GM12878 (cell line): ENCODE results near the gene GALNTL6. TPM values are rescaled to one million over a fixed set of nuclear protein-coding genes. Genes with fewer than 3 reads are reported as not detected.

ENCODE experiments used
- ATAC-seq: fragments of 200-7000 bp; cut with Tn5 transposase; 3 replicates; pipeline ENCODE4 v1.9.1; 2020; ENCODE audit warnings: mild to moderate bottlenecking, moderate library complexity
- BruUV-seq: library from RNA; stranded (reverse); fragments of 400-500 nt; replicated peaks from 2 replicates; lab custom pipeline; 2021; lab: Mats Ljungman, UMichigan
- CTCF ChIA-PET: fragments of 300-600 bp; sonication (Branson Sonifier 250); formaldehyde crosslinking; extraction: SDS; loops from one replicate; lab custom pipeline; 2021; ENCODE audit warnings: inconsistent platforms; lab: Yijun Ruan, JAX
- POLR2A ChIA-PET: fragments of 350-600 bp; formaldehyde crosslinking; extraction: SDS; loops from one replicate; lab custom pipeline; 2021; ENCODE audit warnings: inconsistent platforms; lab: Charles Lee
- RAD21 ChIA-PET: fragments of 300-600 bp; sonication (Branson Sonifier 250); formaldehyde crosslinking; loops from one replicate; lab custom pipeline; 2023; ENCODE audit warnings: antibody characterized with exemption; ENCODE audit not compliant: unreplicated experiment; lab: Charles Lee
- SMC1A ChIA-PET: fragments of 300-600 bp; sonication (Branson Sonifier 250); formaldehyde crosslinking; loops from one replicate; lab custom pipeline; 2023; ENCODE audit not compliant: unreplicated experiment, uncharacterized antibody; lab: Charles Lee
- DNase-seq: peaks from one replicate; pipeline ENCODE4 v3.0.0-alpha.2; 2011; ENCODE audit warnings: low read depth, low spot score
- FAIRE-seq: peaks from 3 replicates; lab custom pipeline; 2011; peaks lifted over from hg19 to GRCh38; lab: Jason Lieb, UNC
- H2AFZ ChIP-seq: 2 replicates; pipeline ENCODE4 v1.6.0; 2011; ENCODE audit warnings: low read depth, low read length, control low read depth; ENCODE audit not compliant: control insufficient read depth
- H3K27ac ChIP-seq: 2 replicates; pipeline ENCODE4 v1.5.1; 2011; ENCODE audit warnings: control low read depth; ENCODE audit not compliant: control insufficient read depth, insufficient read depth
- H3K27me3 ChIP-seq, 2 experiments: replicated peaks in 1 of 2; 2 replicates each; pipeline versions ENCODE4 v1.6.0 to v1.6.1; 2011; ENCODE audit warnings: low read length in 1 of 2; ENCODE audit not compliant: control insufficient read depth in 2 of 2, insufficient read depth in 2 of 2
- H3K36me3 ChIP-seq, 2 experiments: 2 replicates each; pipeline ENCODE4 v1.5.1; 2011; ENCODE audit warnings: low read length in 1 of 2; ENCODE audit not compliant: control insufficient read depth in 2 of 2, insufficient read depth in 2 of 2
- H3K4me1 ChIP-seq: 2 replicates; pipeline ENCODE4 v1.6.1; 2011; ENCODE audit warnings: mild to moderate bottlenecking, low read length, moderate library complexity, mixed read lengths; ENCODE audit not compliant: control insufficient read depth, insufficient read depth
- H3K4me2 ChIP-seq: 2 replicates; pipeline ENCODE4 v1.6.0; 2011; ENCODE audit warnings: control low read depth; ENCODE audit not compliant: control insufficient read depth, insufficient read depth
- H3K4me3 ChIP-seq: fragments of 200-600 bp; sonication (generic); 2 replicates; pipeline ENCODE4 v1.5.1; 2016
- H3K79me2 ChIP-seq: 2 replicates; pipeline ENCODE4 v1.6.0; 2011; ENCODE audit warnings: low read length; ENCODE audit not compliant: control insufficient read depth, insufficient read depth
- H3K9ac ChIP-seq: 2 replicates; pipeline ENCODE4 v1.8.0; 2011; ENCODE audit warnings: low read length, control low read depth, mixed read lengths; ENCODE audit not compliant: control insufficient read depth, insufficient read depth
- H3K9me3 ChIP-seq: replicated peaks from 3 replicates; pipeline ENCODE4 v1.5.1; 2011; ENCODE audit warnings: mild to moderate bottlenecking, low read length; ENCODE audit not compliant: control insufficient read depth, insufficient read depth
- H4K20me1 ChIP-seq: 2 replicates; pipeline ENCODE4 v1.6.0; 2011; ENCODE audit not compliant: control insufficient read depth, insufficient read depth
- ASH2L ChIP-seq: fragments of 300-600, 200-600 bp; sonication (generic); IDR thresholded peaks from 2 replicates; pipeline ENCODE4 v1.6.1; 2017; ENCODE audit warnings: low read depth, mild to moderate bottlenecking, borderline replicate concordance
- HCFC1 ChIP-seq: fragments of 150-350 bp; IDR thresholded peaks from 2 replicates; pipeline ENCODE4 v1.6.1; 2014; ENCODE audit warnings: low read length
- HDAC6 ChIP-seq: fragments of 200-600 bp; sonication (generic); IDR thresholded peaks from one replicate; pipeline ENCODE4 v1.8.0; 2017; ENCODE audit warnings: antibody characterized with exemption; ENCODE audit not compliant: unreplicated experiment
- HSF1 ChIP-seq: fragments of 150-350 bp; IDR thresholded peaks from 2 replicates; pipeline ENCODE4 v1.6.1; 2014; ENCODE audit warnings: mild to moderate bottlenecking, low read depth, low read length
- JUNB ChIP-seq: IDR thresholded peaks from 2 replicates; pipeline ENCODE4 v1.6.1; 2016; ENCODE audit warnings: antibody characterized with exemption, mild to moderate bottlenecking
- KLF5 ChIP-seq: fragments of 450-650 bp; IDR thresholded peaks from 2 replicates; pipeline ENCODE4 v1.6.1; 2014; ENCODE audit warnings: mild to moderate bottlenecking; ENCODE audit not compliant: partially characterized antibody
- MTA2 ChIP-seq: fragments of 450-650 bp; IDR thresholded peaks from 2 replicates; pipeline ENCODE4 v1.6.1; 2016; ENCODE audit warnings: low read depth, mild to moderate bottlenecking, moderate library complexity
- NFXL1 ChIP-seq: fragments of 450-650 bp; IDR thresholded peaks from 2 replicates; pipeline ENCODE4 v1.6.1; 2017; ENCODE audit warnings: antibody characterized with exemption, mild to moderate bottlenecking, borderline replicate concordance
- NKRF ChIP-seq: fragments of 450-650 bp; conservative IDR thresholded peaks from 2 replicates; pipeline ENCODE4 v1.6.1; 2017; ENCODE audit warnings: mild to moderate bottlenecking, moderate library complexity
- NRF1 ChIP-seq: conservative IDR thresholded peaks from 2 replicates; pipeline ENCODE4 v1.6.1; 2011; ENCODE audit warnings: mild to moderate bottlenecking, low read depth, low read length, improper control_type of control experiment
- PAX8 ChIP-seq: fragments of 450-650 bp; IDR thresholded peaks from 2 replicates; pipeline ENCODE4 v1.6.1; 2017; ENCODE audit warnings: mild to moderate bottlenecking, moderate library complexity
- RELA ChIP-seq: fragments of 450-650 bp; IDR thresholded peaks from 2 replicates; pipeline ENCODE4 v1.8.0; 2014; ENCODE audit warnings: borderline replicate concordance; ENCODE audit not compliant: partially characterized antibody
- RUNX3 ChIP-seq: IDR thresholded peaks from 2 replicates; pipeline ENCODE4 v1.6.1; 2012; ENCODE audit warnings: low read length, inconsistent platforms
- USF1 ChIP-seq: IDR thresholded peaks from 2 replicates; pipeline ENCODE4 v1.6.1; 2011; ENCODE audit warnings: borderline replicate concordance, low read depth, mild to moderate bottlenecking, moderate library complexity, mixed read lengths, low read length; ENCODE audit not compliant: insufficient read depth; ENCODE audit errors: extremely low read length
- ZBTB4 ChIP-seq: fragments of 450-650 bp; formaldehyde crosslinking; IDR thresholded peaks from 2 replicates; pipeline ENCODE4 v1.4.0; 2022; ENCODE audit warnings: mild to moderate bottlenecking, moderate library complexity
- ZNF207 ChIP-seq: fragments of 450-650 bp; IDR thresholded peaks from 2 replicates; pipeline ENCODE4 v1.6.1; 2014; ENCODE audit warnings: antibody characterized with exemption, mild to moderate bottlenecking, borderline replicate concordance
- ZSCAN29 ChIP-seq: fragments of 450-650 bp; IDR thresholded peaks from 2 replicates; pipeline ENCODE4 v1.6.1; 2017; ENCODE audit warnings: mild to moderate bottlenecking, moderate library complexity
- WGBS: methylation state at CpG from one replicate; pipeline ENCODE4 v1.1.6; 2016; ENCODE audit warnings: low lambda C conversion rate; ENCODE audit not compliant: insufficient replicate concordance, insufficient coverage; ENCODE audit errors: missing lambda C conversion rate; 5-methylcytosine and 5-hydroxymethylcytosine counted together
- in situ Hi-C: fragments of 300-500 bp; cut with MboI; formaldehyde crosslinking; loops from 9 replicates; pipeline ENCODE4 v1.14.3; 2018; ENCODE audit warnings: mixed read lengths
- intact Hi-C: fragments of 100-400 bp; cut with micrococcal nuclease; formaldehyde crosslinking; loops from one replicate; pipeline ENCODE4 v1.14.2; 2022; ENCODE audit not compliant: unreplicated experiment
- polyA plus RNA-seq, 11 experiments: library from polyadenylated mRNA; depleted of rRNA in 4 of 11; unstranded in 6 of 11; stranded (reverse) in 5 of 11; fragments of >200 nt; fragmentation: Nextera tagmentation in 4 of 11; fragmentation: Illumina TruSeq in 1 of 11; extraction: Ambion mirVana in 4 of 11; extraction: Trizol in 1 of 11; gene quantifications; 1 replicate in 1 of 11; 2 replicates in 10 of 11; pipeline versions ENCODE4 v1.2.1 to v1.2.3, GENCODE V29; 2011 to 2016; ENCODE audit warnings: inconsistent platforms in 2 of 11, missing spikeins in 2 of 11, low read depth in 1 of 11
- total RNA-seq, 4 experiments: library from RNA; depleted of rRNA in 3 of 4; stranded (reverse); fragments of >200 nt in 3 of 4; fragmentation: Illumina TruSeq in 1 of 4; extraction: Trizol in 1 of 4; gene quantifications; 2 replicates each; pipeline versions ENCODE4 v1.2.1 to v1.2.3, GENCODE V29; 2013 to 2021

GALNTL6 gene
- total and polyA plus RNA-seq, 10 of the 15 experiments (the other 5 are each of a cell fraction or from before 2014, with no cell fraction given), result 0.01 to 0.29 TPM; not detected in 8

GRCh38 chr4:172725581-172725980 lies 912.4 kb downstream of the GALNTL6 start:
- FAIRE-seq (no peak), DNase-seq (no peak), ATAC-seq (no peak)
- H3K4me1 ChIP-seq, result no peaks in the 10 kb centered on the region
- no peak overlapping the region for H3K4me3 ChIP-seq
- RAD21 ChIA-PET, result no interaction called here
- WGBS, result 9% methylated on average over 3 of the region's 3 CpGs
- H3K36me3 ChIP-seq, result no peaks in the 10 kb centered on the region
- no peaks in the 10 kb centered on the region for H3K9me3 ChIP-seq
- no peak overlapping the region for H3K27ac ChIP-seq
- in situ Hi-C loops (no loop called here), intact Hi-C loops (no loop called here)
- H3K4me2 ChIP-seq, result no peak overlapping the region
- no peak overlapping the region for H3K9ac ChIP-seq
- no peaks in the 10 kb centered on the region for H4K20me1 ChIP-seq
- CTCF ChIA-PET, result no interaction called here
- SMC1A ChIA-PET, result no interaction called here
- H2AFZ ChIP-seq, result no peak overlapping the region
- no peaks in the 10 kb centered on the region for H3K79me2 ChIP-seq
- no peak for TF ChIP-seq ZSCAN29
- TF ChIP-seq USF1, result no peak
- no peak for TF ChIP-seq NKRF
- no peak for TF ChIP-seq NFXL1
- no peak for TF ChIP-seq MTA2
- no peak for TF ChIP-seq ASH2L
- TF ChIP-seq NRF1, result no peak
- TF ChIP-seq RUNX3, result no peak
- TF ChIP-seq ZBTB4, result no peak
- TF ChIP-seq JUNB, result no peak
- no peak for TF ChIP-seq PAX8
- no peak for TF ChIP-seq KLF5
- TF ChIP-seq RELA, result no peak
- TF ChIP-seq HCFC1, result no peak
- no peak for TF ChIP-seq HDAC6
- TF ChIP-seq ZNF207, result no peak
- no peak for TF ChIP-seq HSF1
- no TSS peak for BruUV-seq
- POLR2A ChIA-PET, result no interaction called here
- no peaks in the 10 kb centered on the region for H3K27me3 ChIP-seq
